ENCODE data around the gene SLC26A6. TPM values are rescaled to one million over a fixed set of nuclear protein-coding genes. Genes with fewer than 3 reads are reported as not detected.

SLC26A6 gene
- total RNA-seq, 4 donors from 2014 or later = 6.1 to 17.3 (median 10.1) TPM

- intact Hi-C loops (cut with DNase I; ENCODE audit: low total_unique reads) = no loop called here
- in situ Hi-C loops (cut with MboI; ENCODE audit: low sequenced_read_pairs in 4 of 4) = no loop called here
- H3K4me3 ChIP-seq = no peak overlapping the region
- no peak for TF ChIP-seq POLR2A (IDR thresholded peaks at IDR 0.05)
- TF ChIP-seq, protein P1, sequence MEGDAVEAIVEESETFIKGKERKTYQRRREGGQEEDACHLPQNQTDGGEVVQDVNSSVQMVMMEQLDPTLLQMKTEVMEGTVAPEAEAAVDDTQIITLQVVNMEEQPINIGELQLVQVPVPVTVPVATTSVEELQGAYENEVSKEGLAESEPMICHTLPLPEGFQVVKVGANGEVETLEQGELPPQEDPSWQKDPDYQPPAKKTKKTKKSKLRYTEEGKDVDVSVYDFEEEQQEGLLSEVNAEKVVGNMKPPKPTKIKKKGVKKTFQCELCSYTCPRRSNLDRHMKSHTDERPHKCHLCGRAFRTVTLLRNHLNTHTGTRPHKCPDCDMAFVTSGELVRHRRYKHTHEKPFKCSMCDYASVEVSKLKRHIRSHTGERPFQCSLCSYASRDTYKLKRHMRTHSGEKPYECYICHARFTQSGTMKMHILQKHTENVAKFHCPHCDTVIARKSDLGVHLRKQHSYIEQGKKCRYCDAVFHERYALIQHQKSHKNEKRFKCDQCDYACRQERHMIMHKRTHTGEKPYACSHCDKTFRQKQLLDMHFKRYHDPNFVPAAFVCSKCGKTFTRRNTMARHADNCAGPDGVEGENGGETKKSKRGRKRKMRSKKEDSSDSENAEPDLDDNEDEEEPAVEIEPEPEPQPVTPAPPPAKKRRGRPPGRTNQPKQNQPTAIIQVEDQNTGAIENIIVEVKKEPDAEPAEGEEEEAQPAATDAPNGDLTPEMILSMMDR (IDR thresholded peaks at IDR 0.05 in 4 of 5, conservative IDR thresholded peaks at IDR 0.05 in 1 of 5) = no peak
- no peak for ATAC-seq
- no peaks in the 10 kb centered on the region for H3K27me3 ChIP-seq
- H3K36me3 ChIP-seq = no peaks in the 10 kb centered on the region
- H3K9me3 ChIP-seq = no peaks in the 10 kb centered on the region
- H3K27ac ChIP-seq = no peak overlapping the region
- no peak for DNase-seq
- no peaks in the 10 kb centered on the region for H3K4me1 ChIP-seq
Observed at GRCh38 chr3:48581621-48582481, 53.4 kb downstream of the SLC26A6 start.

- in situ Hi-C loops (cut with MboI; ENCODE audit: low sequenced_read_pairs in 4 of 4) = no loop called here
- TF ChIP-seq, protein P1 (IDR thresholded peaks at IDR 0.05 in 4 of 5, conservative IDR thresholded peaks at IDR 0.05 in 1 of 5) = no peak
- TF ChIP-seq POLR2A (IDR thresholded peaks at IDR 0.05) = no peak
- H3K27me3 ChIP-seq = no peaks in the 10 kb centered on the region
- no peak overlapping the region for H3K4me3 ChIP-seq
- DNase-seq (no peak), ATAC-seq (no peak)
- H3K27ac ChIP-seq = no peak overlapping the region
- no peaks in the 10 kb centered on the region for H3K4me1 ChIP-seq
- H3K9me3 ChIP-seq = no peaks in the 10 kb centered on the region
- intact Hi-C loops (cut with DNase I; ENCODE audit: low total_unique reads) = no loop called here
- H3K36me3 ChIP-seq = no peaks in the 10 kb centered on the region
Observed at GRCh38 chr3:48576647-48577046, 58.6 kb downstream of the SLC26A6 start.

MicroRNA genes within 50 kb of the gene (microRNA counts, 767-probe panel; counts per million panel counts)
- microRNA hsa-miR-711 = 356 to 448 counts per million in 2 donors

Small RNA genes lying within 50 kb of the gene (microRNA-seq; reads per million reads assigned to microRNA genes)
- gene MIR4793 (ENCODE audit: borderline replicate concordance in 2 of 2) (0 reads per million in 2 donors), gene MIR711 (ENCODE audit: borderline replicate concordance in 2 of 2) (0 reads per million in 2 donors)

Other genes starting within 250 kb of the SLC26A6 start
- 1 to 10 TPM; 2.8 to 7.2 (median 3.5) TPM for gene PLXNB1, start 205.4 kb downstream of the SLC26A6 start, total RNA-seq
- 10 to 100 TPM in 2 of 4 donors, 1 to 10 TPM in 2; 4.9 to 12.2 (median 9.9) TPM for gene CCDC51, start 195.3 kb downstream of the SLC26A6 start, total RNA-seq
- 100 to 1,000 TPM; 202 to 353 (median 294) TPM for gene TMA7, start 195.2 kb downstream of the SLC26A6 start, total RNA-seq
- 1 to 10 TPM; 4.8 to 7.2 (median 7.0) TPM for gene ATRIP, start 188.7 kb downstream of the SLC26A6 start, total RNA-seq
- gene SHISA5, start 131.3 kb downstream of the SLC26A6 start, total RNA-seq = 10 to 100 TPM; 17.0 to 31.6 (median 23.4) TPM
- gene PFKFB4, start 78.7 kb downstream of the SLC26A6 start, total RNA-seq = 1 to 10 TPM in 3 of 4 donors, under 1 TPM in 1; 0.87 to 2.6 (median 1.7) TPM
- not detected for gene UCN2, start 71.7 kb downstream of the SLC26A6 start, total RNA-seq
- gene COL7A1, start 40.1 kb downstream of the SLC26A6 start, total RNA-seq = 1 to 10 TPM in 2 of 4 donors, under 1 TPM in 2; 0.66 to 1.7 (median 1.1) TPM
- 100 to 1,000 TPM; 679 to 861 (median 720) TPM for gene UQCRC1, start 25.8 kb downstream of the SLC26A6 start, total RNA-seq
- gene TMEM89, start 13.7 kb downstream of the SLC26A6 start, total RNA-seq = not detected
- under 1 TPM in 3 of 4 donors, not detected in 1; 0.02 to 0.25 (median 0.05) TPM for gene CELSR3, start 27.4 kb upstream of the SLC26A6 start, total RNA-seq
- 10 to 100 TPM; 13.2 to 33.1 (median 19.4) TPM for gene NCKIPSD, start 50.5 kb upstream of the SLC26A6 start, total RNA-seq
- gene IP6K2, start 81.8 kb upstream of the SLC26A6 start, total RNA-seq = 10 to 100 TPM; 16.9 to 31.8 (median 22.0) TPM
- 10 to 100 TPM; 62.2 to 97.1 (median 80.2) TPM for gene PRKAR2A, start 212.4 kb upstream of the SLC26A6 start, total RNA-seq